Neural progenitor cell (in vitro differentiated cells): Measurements from ENCODE around the gene PTPRN2.
"Not testable (repeated sequence)": the region's sequence is repeated elsewhere in the genome, so short reads cannot be mapped to it uniquely, and the experiment has no call there.

Experiments
- EZH2 ChIP-seq: fragments of 200-600 bp; sonication (generic); IDR thresholded peaks from 2 replicates; pipeline ENCODE4 v1.6.1; 2017; ENCODE audit warnings: antibody characterized with exemption, mild to moderate bottlenecking, moderate library complexity
- EZH2phosphoT487 ChIP-seq: fragments of 200-600 bp; sonication (generic); IDR thresholded peaks from 2 replicates; pipeline ENCODE4 v1.6.1; 2017; ENCODE audit warnings: antibody characterized with exemption
- TF ChIP-seq, protein P1 (sequence below): fragments of 200-600 bp; sonication (generic); IDR thresholded peaks from 2 replicates; pipeline ENCODE4 v1.5.1; 2017; ENCODE audit warnings: antibody characterized with exemption, mild to moderate bottlenecking

DNA sequence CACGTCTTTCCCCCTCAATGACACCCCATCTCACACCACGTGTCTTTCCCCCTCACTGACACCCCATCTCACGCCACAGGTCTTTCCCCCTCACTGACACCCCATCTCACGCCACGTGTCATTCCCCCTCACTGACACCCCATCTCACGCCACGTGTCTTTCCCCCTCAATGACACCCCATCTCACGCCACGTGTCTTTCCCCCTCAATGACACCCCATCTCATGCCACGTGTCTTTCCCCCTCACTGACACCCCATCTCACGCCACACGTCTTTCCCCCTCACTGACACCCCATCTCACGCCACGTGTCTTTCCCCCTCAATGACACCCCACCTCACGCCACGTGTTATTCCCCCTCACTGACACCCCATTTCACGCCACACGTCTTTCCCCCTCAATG lies 440.2 kb downstream of the PTPRN2 start:
- TF ChIP-seq, protein P1, sequence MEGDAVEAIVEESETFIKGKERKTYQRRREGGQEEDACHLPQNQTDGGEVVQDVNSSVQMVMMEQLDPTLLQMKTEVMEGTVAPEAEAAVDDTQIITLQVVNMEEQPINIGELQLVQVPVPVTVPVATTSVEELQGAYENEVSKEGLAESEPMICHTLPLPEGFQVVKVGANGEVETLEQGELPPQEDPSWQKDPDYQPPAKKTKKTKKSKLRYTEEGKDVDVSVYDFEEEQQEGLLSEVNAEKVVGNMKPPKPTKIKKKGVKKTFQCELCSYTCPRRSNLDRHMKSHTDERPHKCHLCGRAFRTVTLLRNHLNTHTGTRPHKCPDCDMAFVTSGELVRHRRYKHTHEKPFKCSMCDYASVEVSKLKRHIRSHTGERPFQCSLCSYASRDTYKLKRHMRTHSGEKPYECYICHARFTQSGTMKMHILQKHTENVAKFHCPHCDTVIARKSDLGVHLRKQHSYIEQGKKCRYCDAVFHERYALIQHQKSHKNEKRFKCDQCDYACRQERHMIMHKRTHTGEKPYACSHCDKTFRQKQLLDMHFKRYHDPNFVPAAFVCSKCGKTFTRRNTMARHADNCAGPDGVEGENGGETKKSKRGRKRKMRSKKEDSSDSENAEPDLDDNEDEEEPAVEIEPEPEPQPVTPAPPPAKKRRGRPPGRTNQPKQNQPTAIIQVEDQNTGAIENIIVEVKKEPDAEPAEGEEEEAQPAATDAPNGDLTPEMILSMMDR: not testable (repeated sequence)
- TF ChIP-seq EZH2, EZH2phosphoT487: not testable (repeated sequence)
